HUES64 (cell line): ENCODE data around the gene TNFSF8.

ENCODE experiments used
- H3K27ac ChIP-seq: 2 replicates; pipeline ENCODE4 v1.7.0; 2013; ENCODE audit warnings: low read depth, low read length, inconsistent platforms
- H3K27me3 ChIP-seq: 2 replicates; pipeline ENCODE4 v1.6.1; 2013; ENCODE audit warnings: mild to moderate bottlenecking, low read length; ENCODE audit not compliant: insufficient read depth
- H3K36me3 ChIP-seq: 2 replicates; pipeline ENCODE4 v1.6.1; 2013; ENCODE audit warnings: mild to moderate bottlenecking, low read length; ENCODE audit not compliant: insufficient read depth
- H3K4me1 ChIP-seq: 2 replicates; pipeline ENCODE4 v1.6.1; 2013; ENCODE audit warnings: mild to moderate bottlenecking, low read length, moderate library complexity; ENCODE audit not compliant: insufficient read depth
- H3K4me3 ChIP-seq: 2 replicates; pipeline ENCODE4 v1.5.1; 2013; ENCODE audit warnings: mild to moderate bottlenecking, low read length, moderate library complexity
- H3K9ac ChIP-seq: 2 replicates; pipeline ENCODE4 v1.6.1; 2013; ENCODE audit warnings: mild to moderate bottlenecking, low read depth, low read length
- H3K9me3 ChIP-seq: 2 replicates; pipeline ENCODE4 v1.6.1; 2013; ENCODE audit warnings: low read depth, low read length; ENCODE audit not compliant: insufficient read depth
- WGBS: fragments of 150-250, 120-280 bp; methylation state at CpG from one replicate; pipeline ENCODE4 v1.1.7; 2013; ENCODE audit warnings: missing lambda C conversion rate; 5-methylcytosine and 5-hydroxymethylcytosine counted together

TNFSF8 gene

DNA sequence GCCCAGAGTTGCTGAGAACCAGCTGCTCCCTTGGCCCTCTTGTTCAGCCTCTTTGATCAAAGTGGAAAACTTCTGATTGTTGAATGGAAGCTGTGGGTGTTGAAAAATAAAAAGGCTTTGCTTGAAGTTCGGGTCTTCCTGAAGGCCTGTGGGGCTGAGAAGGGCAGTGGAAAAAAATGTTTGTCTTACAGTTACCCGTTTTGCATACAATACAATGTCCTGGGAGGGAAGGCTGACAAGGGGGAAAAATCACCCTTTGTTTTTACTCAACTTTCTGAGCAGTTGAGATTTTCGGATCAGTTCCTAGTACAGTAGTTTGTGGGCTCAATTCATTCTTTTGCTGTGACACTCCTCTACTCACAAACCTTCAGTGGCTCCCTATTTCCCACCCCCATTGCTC is 2.1 kb upstream of the TNFSF8 start:
- 87% methylated on average over 3 of the region's 3 CpGs for WGBS
- H3K27me3 ChIP-seq = peaks cover 70% of the 10 kb centered on the region
- no peak overlapping the region for H3K27ac ChIP-seq
- peaks cover 4% of the 10 kb centered on the region; the same call in 1 of the 2 replicates for H3K4me1 ChIP-seq
- H3K36me3 ChIP-seq = no peaks in the 10 kb centered on the region
- H3K4me3 ChIP-seq = no peak overlapping the region
- H3K9me3 ChIP-seq = no peaks in the 10 kb centered on the region
- H3K9ac ChIP-seq = no peak overlapping the region

DNA sequence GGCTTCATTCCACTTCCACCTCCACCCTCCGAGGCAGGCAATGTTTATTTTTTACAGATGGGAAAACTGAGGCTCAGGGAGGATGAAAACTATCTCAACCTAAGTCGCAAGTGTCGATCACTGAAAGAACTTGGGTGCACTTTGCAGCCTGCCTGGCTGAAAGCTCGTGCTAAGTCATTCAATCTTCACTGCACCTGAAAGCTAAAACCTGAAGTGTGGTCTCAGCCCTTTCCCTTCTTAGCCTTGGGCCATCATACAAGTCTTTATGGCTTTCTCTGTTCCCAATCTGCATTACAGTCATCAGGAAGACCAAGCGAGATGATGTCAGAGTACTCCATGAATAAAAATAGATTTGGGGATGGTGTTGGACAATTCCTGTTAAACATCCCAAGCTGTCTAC is 1.0 kb upstream of the TNFSF8 start:
- Histone ChIP-seq H3K4me1 (peaks cover 4% of the 10 kb centered on the region; the same call in 1 of the 2 replicates), H3K27me3 (peaks cover 79% of the 10 kb centered on the region), H3K4me3 (no peak overlapping the region), H3K36me3 (no peaks in the 10 kb centered on the region), H3K9me3 (no peaks in the 10 kb centered on the region), H3K9ac (no peak overlapping the region), H3K27ac (no peak overlapping the region)
- WGBS = 74% methylated on average over 5 of the region's 5 CpGs

DNA sequence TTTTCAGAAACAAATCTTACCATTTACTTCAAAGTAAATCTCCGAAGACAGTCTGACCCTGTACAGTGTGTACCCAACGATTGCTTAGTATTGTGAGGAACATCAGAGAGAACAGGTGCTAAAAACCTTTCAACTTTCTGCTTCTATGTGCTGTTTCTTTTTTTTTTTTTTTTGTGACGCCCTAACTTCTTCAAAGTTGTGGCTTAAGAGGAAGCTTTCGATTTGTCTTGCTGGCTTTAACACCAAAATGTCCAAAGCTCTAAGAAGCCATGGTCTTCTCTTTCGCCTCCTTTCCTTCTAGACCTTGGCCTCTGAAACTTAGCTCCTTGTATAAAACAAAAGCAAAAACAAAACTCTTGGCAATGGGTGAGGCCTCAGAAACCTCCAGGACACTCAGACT is 1.2 kb downstream of the TNFSF8 start:
- Histone ChIP-seq H3K36me3 (no peaks in the 10 kb centered on the region), H3K9ac (no peak overlapping the region), H3K27ac (no peak overlapping the region), H3K4me3 (no peak overlapping the region), H3K4me1 (peaks cover 17% of the 10 kb centered on the region), H3K27me3 (peaks cover 91% of the 10 kb centered on the region), H3K9me3 (no peaks in the 10 kb centered on the region)
- WGBS = 94% methylated on average over 5 of the region's 5 CpGs

DNA sequence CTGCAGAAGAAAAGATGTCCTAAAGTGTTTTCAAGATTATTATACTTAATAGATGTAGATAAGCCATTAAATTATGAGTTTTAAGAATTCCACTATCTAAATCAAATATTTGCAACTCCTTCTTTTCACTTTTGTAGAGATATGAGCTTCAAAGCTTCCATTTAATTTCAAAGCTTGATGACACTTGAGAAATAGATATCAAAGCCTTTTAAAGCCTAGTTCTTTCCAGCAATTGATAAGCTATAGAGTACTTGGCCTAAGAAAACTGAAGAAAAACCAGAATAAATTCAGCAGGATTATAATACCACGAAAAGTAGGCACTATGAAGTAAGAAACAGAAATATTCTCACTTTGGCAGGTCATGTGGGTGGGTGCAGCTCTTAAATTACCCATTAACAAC is 1.7 kb downstream of the TNFSF8 start:
- Histone ChIP-seq H3K27me3 (peaks cover 93% of the 10 kb centered on the region), H3K36me3 (no peaks in the 10 kb centered on the region), H3K9me3 (no peaks in the 10 kb centered on the region), H3K4me1 (peaks cover 20% of the 10 kb centered on the region), H3K4me3 (no peak overlapping the region), H3K27ac (no peak overlapping the region), H3K9ac (no peak overlapping the region)
- WGBS = 100% methylated on average over 1 of the region's 1 CpG

DNA sequence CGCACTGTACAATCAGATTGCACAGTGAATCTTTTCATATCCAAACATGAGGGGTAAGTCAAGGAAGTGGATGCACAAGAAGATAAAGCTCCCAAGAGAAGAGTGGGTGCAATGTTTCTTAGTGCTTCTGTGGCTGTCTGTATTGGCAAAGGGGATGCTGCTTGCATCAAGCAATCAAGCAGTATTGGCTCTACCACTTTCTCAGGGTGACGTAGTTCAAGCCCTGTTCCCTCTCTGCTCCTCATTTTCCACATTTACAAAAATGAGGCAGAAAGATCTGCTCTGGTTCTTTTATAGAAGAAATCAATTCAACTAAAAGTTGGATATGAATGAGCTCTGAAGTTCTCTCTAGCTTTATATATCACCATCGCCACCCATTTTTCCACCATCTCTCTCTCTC is 2.3 kb downstream of the TNFSF8 start:
- Histone ChIP-seq H3K9me3 (no peaks in the 10 kb centered on the region), H3K4me1 (peaks cover 20% of the 10 kb centered on the region), H3K27me3 (peaks cover 95% of the 10 kb centered on the region), H3K4me3 (no peak overlapping the region), H3K36me3 (no peaks in the 10 kb centered on the region), H3K27ac (no peak overlapping the region), H3K9ac (no peak overlapping the region)
- 95% methylated on average over 3 of the region's 3 CpGs for WGBS

DNA sequence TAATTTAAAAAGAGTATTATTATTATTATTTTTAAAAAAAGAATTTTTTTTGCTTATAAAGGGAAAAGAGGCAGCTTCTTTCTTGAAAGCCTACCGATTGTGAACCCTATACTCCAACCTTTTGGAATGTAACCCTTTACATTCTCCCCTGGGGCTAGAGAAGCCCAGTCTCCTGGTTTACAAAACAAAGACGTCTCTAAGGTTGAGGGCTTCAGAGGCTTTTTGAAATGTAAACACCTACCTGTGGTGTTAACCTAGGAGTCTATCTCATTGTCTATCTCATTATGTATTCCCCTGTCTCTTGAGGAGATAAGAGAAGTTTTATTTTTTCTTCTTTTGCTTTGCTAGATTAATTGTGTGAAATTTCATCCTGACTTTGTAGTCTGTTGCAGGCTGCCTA is 4.7 kb downstream of the TNFSF8 start:
- H3K27ac ChIP-seq = no peak overlapping the region
- no peaks in the 10 kb centered on the region for H3K36me3 ChIP-seq
- H3K4me3 ChIP-seq = no peak overlapping the region
- peaks cover 95% of the 10 kb centered on the region for H3K27me3 ChIP-seq
- no peak overlapping the region for H3K9ac ChIP-seq
- peaks cover 16% of the 10 kb centered on the region; the same call in 1 of the 2 replicates for H3K4me1 ChIP-seq
- H3K9me3 ChIP-seq = no peaks in the 10 kb centered on the region
- 6% methylated on average over 2 of the region's 2 CpGs for WGBS

DNA sequence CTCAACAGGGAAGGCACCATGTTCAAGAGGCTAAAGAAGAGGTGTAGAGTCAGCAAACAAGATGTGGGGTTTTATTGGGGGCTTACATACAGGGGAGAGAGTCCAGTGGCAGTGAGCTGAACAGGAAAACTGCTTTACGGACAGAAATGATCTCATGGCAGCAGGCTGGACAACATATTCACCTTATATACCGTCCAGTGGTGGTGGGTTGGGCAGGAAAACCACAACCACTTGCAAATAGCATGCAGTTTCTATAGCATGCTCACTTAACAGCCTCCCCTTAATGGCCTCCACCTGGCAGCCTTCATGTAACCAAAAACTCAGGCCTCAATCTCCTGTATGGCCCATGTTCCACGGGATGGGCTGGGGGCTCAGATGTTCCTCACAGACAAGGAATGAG is 5.4 kb downstream of the TNFSF8 start:
- peaks cover 16% of the 10 kb centered on the region; the same call in 1 of the 2 replicates for H3K4me1 ChIP-seq
- no peaks in the 10 kb centered on the region for H3K9me3 ChIP-seq
- H3K9ac ChIP-seq = no peak overlapping the region
- no peaks in the 10 kb centered on the region for H3K36me3 ChIP-seq
- 70% methylated on average over 3 of the region's 3 CpGs for WGBS
- H3K27me3 ChIP-seq = peaks cover 95% of the 10 kb centered on the region
- H3K27ac ChIP-seq = no peak overlapping the region
- no peak overlapping the region for H3K4me3 ChIP-seq

DNA sequence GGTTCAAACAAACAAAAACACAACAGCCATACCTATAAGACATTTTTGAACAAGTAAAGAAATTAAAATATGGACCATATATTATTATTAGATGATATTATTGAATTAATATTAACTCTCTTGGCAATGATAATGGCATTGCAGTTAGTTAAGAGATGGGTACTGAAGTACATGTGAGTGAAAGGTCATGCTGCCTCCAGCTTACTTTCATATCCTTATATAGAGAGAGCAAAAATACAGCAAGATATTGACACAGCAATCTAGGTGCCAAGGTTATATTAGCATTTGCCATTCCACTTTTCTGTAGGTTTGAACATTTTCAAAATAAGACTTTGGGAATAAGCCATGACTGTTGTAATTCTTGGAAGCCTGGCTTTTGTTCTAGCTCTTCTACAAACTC is 6.1 kb downstream of the TNFSF8 start:
- peaks cover 97% of the 10 kb centered on the region for H3K27me3 ChIP-seq
- no peak overlapping the region for H3K27ac ChIP-seq
- peaks cover 16% of the 10 kb centered on the region; the same call in 1 of the 2 replicates for H3K4me1 ChIP-seq
- no peak overlapping the region for H3K4me3 ChIP-seq
- no peaks in the 10 kb centered on the region for H3K9me3 ChIP-seq
- no peak overlapping the region for H3K9ac ChIP-seq
- H3K36me3 ChIP-seq = no peaks in the 10 kb centered on the region

DNA sequence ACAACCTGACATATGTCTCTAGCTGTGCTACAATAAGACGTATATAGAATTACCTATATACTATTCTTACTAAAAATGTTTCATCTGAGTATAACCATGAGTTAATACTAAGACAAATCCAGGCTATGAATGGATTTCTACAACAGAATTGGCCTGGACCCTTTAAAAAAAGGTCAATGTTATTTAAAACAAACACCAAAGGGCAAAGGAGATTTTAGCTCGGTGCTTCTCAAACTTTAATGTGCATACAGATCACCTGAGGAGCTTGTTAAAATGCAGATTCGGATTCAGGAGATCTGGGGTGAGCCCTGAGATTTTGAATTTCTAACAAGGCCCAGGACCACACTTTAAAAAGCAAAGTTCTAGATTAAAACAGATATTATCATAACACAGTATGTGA is 6.5 kb downstream of the TNFSF8 start:
- no peak overlapping the region for H3K4me3 ChIP-seq
- 7% methylated on average over 2 of the region's 3 CpGs for WGBS
- H3K9ac ChIP-seq = no peak overlapping the region
- H3K27ac ChIP-seq = no peak overlapping the region
- H3K27me3 ChIP-seq = peaks cover 95% of the 10 kb centered on the region
- peaks cover 16% of the 10 kb centered on the region; the same call in 1 of the 2 replicates for H3K4me1 ChIP-seq
- H3K36me3 ChIP-seq = no peaks in the 10 kb centered on the region
- no peaks in the 10 kb centered on the region for H3K9me3 ChIP-seq

DNA sequence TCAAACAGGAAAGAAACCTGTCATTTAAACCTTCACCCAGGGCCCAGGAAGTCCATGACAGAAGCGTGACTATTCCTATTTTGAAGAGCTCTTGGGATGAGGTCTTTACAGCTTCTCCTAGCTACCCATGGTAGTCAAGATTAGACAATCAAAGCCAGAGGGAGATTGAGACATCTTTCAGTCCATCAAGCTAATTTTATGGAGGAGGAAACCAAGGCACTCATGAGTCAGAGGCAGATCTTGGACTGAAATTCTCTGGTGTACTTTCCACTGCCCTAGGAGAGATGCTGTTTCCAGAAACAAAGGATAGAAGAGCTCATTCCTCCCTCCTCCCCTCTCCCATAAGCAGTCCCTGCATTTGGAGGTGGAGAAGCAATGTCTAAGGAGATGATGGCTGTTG is 9.2 kb downstream of the TNFSF8 start:
- no peak overlapping the region for H3K4me3 ChIP-seq
- no peak overlapping the region for H3K9ac ChIP-seq
- H3K9me3 ChIP-seq = no peaks in the 10 kb centered on the region
- WGBS = 94% methylated on average over 1 of the region's 1 CpG
- H3K27me3 ChIP-seq = peaks cover 94% of the 10 kb centered on the region
- H3K27ac ChIP-seq = no peak overlapping the region
- H3K4me1 ChIP-seq = peaks cover 16% of the 10 kb centered on the region; the same call in 1 of the 2 replicates
- H3K36me3 ChIP-seq = no peaks in the 10 kb centered on the region

DNA sequence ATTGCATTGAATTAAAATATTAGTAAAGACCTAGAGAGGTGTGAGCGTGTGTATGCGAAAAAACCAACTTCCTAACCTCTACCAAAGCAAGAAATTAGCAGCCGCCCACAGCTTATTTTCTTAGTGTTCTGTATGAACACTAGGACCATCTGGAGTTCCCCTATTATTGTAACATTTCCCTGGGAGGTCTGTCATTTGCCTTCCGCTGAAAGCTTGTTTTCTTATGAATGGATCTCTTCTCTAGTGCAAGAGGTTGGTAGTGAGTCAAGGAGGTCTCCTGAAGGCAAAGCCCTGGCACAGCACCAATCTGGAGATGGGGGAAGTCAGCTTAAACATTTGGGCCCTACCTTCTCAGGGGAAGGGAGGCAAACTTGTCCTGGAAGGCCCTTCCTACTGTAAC is 10.8 kb downstream of the TNFSF8 start:
- 0 out of 2 replicates have a peak, but pooled peaks cover 7% of the 10 kb centered on the region for H3K4me1 ChIP-seq
- H3K27ac ChIP-seq = no peak overlapping the region
- peaks cover 95% of the 10 kb centered on the region for H3K27me3 ChIP-seq
- no peak overlapping the region for H3K4me3 ChIP-seq
- no peaks in the 10 kb centered on the region for H3K36me3 ChIP-seq
- no peak overlapping the region for H3K9ac ChIP-seq
- H3K9me3 ChIP-seq = no peaks in the 10 kb centered on the region
- WGBS = 90% methylated on average over 4 of the region's 4 CpGs

DNA sequence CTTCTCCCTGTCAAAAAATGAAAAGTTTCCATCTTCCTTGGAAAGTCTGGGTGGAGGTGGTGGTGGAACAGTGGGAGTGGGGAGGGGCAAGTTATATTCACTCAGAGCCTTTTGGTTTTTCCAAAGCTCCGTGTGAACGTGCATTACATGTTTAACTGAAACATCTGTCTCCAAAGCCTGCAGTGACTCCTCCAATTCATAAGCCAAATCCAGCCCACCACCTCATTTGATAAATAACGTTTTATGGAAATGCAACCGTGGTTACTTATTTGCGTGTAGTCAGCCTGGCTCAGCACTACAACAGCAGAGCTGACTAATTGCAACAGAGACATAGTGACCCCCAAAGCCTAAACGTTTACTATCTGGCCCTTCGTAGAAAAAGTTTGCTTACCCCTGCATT is 13.9 kb downstream of the TNFSF8 start:
- H3K9me3 ChIP-seq = no peaks in the 10 kb centered on the region
- H3K4me1 ChIP-seq = no peaks in the 10 kb centered on the region
- no peak overlapping the region for H3K9ac ChIP-seq
- 92% methylated on average over 7 of the region's 7 CpGs for WGBS
- H3K36me3 ChIP-seq = no peaks in the 10 kb centered on the region
- peaks cover 71% of the 10 kb centered on the region for H3K27me3 ChIP-seq
- H3K27ac ChIP-seq = no peak overlapping the region
- H3K4me3 ChIP-seq = no peak overlapping the region
